B cell (primary cell): ENCODE measurements around the gene AMBRA1. TPM values are rescaled to one million over a fixed set of nuclear protein-coding genes. Genes with fewer than 3 reads are reported as not detected.

Source experiments
- ATAC-seq: fragments of 200-7000 bp; cut with Tn5 transposase; one replicate; pipeline ENCODE4 v1.10.0; 2021; ENCODE audit warnings: low read depth, mild to moderate bottlenecking, moderate number of reproducible peaks, moderate library complexity
- CTCF ChIA-PET: fragments of 350-600 bp; sonication (Branson Sonifier 250); formaldehyde crosslinking; loops from one replicate; lab custom pipeline; 2021; ENCODE audit warnings: antibody characterized with exemption, inconsistent platforms; lab: Charles Lee
- POLR2A ChIA-PET: fragments of 350-600 bp; sonication (Branson Sonifier 250); formaldehyde crosslinking; loops from one replicate; lab custom pipeline; 2021; ENCODE audit warnings: antibody characterized with exemption; lab: Charles Lee
- DNase-seq: peaks from one replicate; pipeline ENCODE4 v3.0.0; 2013
- H2AFZ ChIP-seq: 2 replicates; pipeline ENCODE4 v1.6.1; 2012; ENCODE audit warnings: mild to moderate bottlenecking, low read depth, low read length; ENCODE audit not compliant: insufficient read depth, poor library complexity, severe bottlenecking
- H3K27ac ChIP-seq, 2 donors: 1 replicate in 1 of 2; 2 replicates in 1 of 2; pipeline ENCODE4 v1.5.1; 2012 to 2013; ENCODE audit warnings: low read length in 2 of 2, mild to moderate bottlenecking in 2 of 2, moderate library complexity in 1 of 2
- H3K27me3 ChIP-seq, 4 experiments: fragments of 200-600 bp in 1 of 4; sonication (generic) in 1 of 4; replicated peaks in 1 of 4; 1 replicate in 2 of 4; 2 replicates in 2 of 4; pipeline versions ENCODE4 v1.6.1 to v1.7.0; 2013 to 2016; ENCODE audit warnings: low read length in 3 of 4, mild to moderate bottlenecking in 2 of 4, mixed read lengths in 1 of 4, moderate library complexity in 1 of 4; ENCODE audit not compliant: insufficient read depth in 4 of 4, control insufficient read depth in 3 of 4; ENCODE audit errors: control extremely low read depth in 1 of 4
- H3K36me3 ChIP-seq, 2 experiments: replicated peaks in 1 of 2; 1 replicate in 1 of 2; 2 replicates in 1 of 2; pipeline versions ENCODE4 v1.6.1 to v1.7.1; 2013; ENCODE audit warnings: low read length in 1 of 2; ENCODE audit not compliant: insufficient read depth in 2 of 2, control insufficient read depth in 1 of 2; ENCODE audit errors: control extremely low read depth in 1 of 2, extremely low read depth in 1 of 2
- H3K4me1 ChIP-seq, 2 donors: fragments of 200-600 bp in 1 of 2; sonication (generic) in 1 of 2; 1 replicate in 1 of 2; 2 replicates in 1 of 2; pipeline versions ENCODE4 v1.5.1 to v1.6.1; 2013 to 2017; ENCODE audit warnings: low read length in 2 of 2; ENCODE audit not compliant: control insufficient read depth in 2 of 2, insufficient read depth in 2 of 2
- H3K4me2 ChIP-seq: replicated peaks from 2 replicates; pipeline ENCODE3; 2012; ENCODE audit warnings: mild to moderate bottlenecking, low read depth, low read length; ENCODE audit not compliant: poor library complexity, severe bottlenecking
- H3K4me3 ChIP-seq, 5 experiments: fragments of 200-600 bp in 1 of 5; sonication (generic) in 1 of 5; 1 replicate in 3 of 5; 2 replicates in 2 of 5; pipeline versions ENCODE4 v1.5.1 to v1.7.0; 2011 to 2016; ENCODE audit warnings: low read length in 4 of 5, mild to moderate bottlenecking in 4 of 5, low read depth in 2 of 5, control low read depth in 1 of 5, moderate library complexity in 1 of 5; ENCODE audit not compliant: insufficient read depth in 1 of 5; ENCODE audit errors: control extremely low read depth in 1 of 5, extremely low read depth in 1 of 5
- H3K79me2 ChIP-seq: fragments of 200-600 bp; sonication (generic); one replicate; pipeline ENCODE4 v1.6.0; 2016; ENCODE audit warnings: low read length; ENCODE audit not compliant: control insufficient read depth, insufficient read depth
- H3K9ac ChIP-seq: fragments of 200-600 bp; sonication (generic); 2 replicates; pipeline ENCODE4 v1.6.1; 2017; ENCODE audit warnings: mild to moderate bottlenecking, low read length, moderate library complexity
- H3K9me3 ChIP-seq, 3 donors: one replicate each; pipeline versions ENCODE4 v1.6.1 to v1.7.1; 2013; ENCODE audit warnings: low read length in 2 of 3; ENCODE audit not compliant: control insufficient read depth in 2 of 3, insufficient read depth in 1 of 3; ENCODE audit errors: control extremely low read depth in 1 of 3
- H4K20me1 ChIP-seq: 2 replicates; pipeline ENCODE4 v1.6.0; 2012; ENCODE audit warnings: mild to moderate bottlenecking, low read length; ENCODE audit not compliant: insufficient read depth, control insufficient read depth, poor library complexity, severe bottlenecking
- H3K27ac Mint-ChIP-seq: one replicate; pipeline ENCODE4 v1.8.0; 2021; ENCODE audit warnings: mixed read lengths
- H3K27me3 Mint-ChIP-seq: one replicate; pipeline ENCODE4 v1.8.0; 2021; ENCODE audit warnings: mixed read lengths
- H3K4me1 Mint-ChIP-seq: one replicate; pipeline ENCODE4 v1.8.0; 2021; ENCODE audit warnings: mixed read lengths
- H3K4me3 Mint-ChIP-seq: one replicate; pipeline ENCODE4 v1.8.0; 2021; ENCODE audit warnings: mixed read lengths
- H3K9me3 Mint-ChIP-seq: one replicate; pipeline ENCODE4 v1.8.0; 2022; ENCODE audit warnings: mixed read lengths; ENCODE audit not compliant: insufficient read depth
- CTCF ChIP-seq: fragments of 200-600 bp; IDR thresholded peaks from one replicate; pipeline ENCODE4 v1.8.0; 2022; ENCODE audit warnings: antibody characterized with exemption, mild to moderate bottlenecking
- EZH2 ChIP-seq: IDR thresholded peaks from 2 replicates; pipeline ENCODE4 v1.6.1; 2012; ENCODE audit warnings: borderline replicate concordance, low read depth, mild to moderate bottlenecking, moderate library complexity, low read length; ENCODE audit not compliant: insufficient read depth, poor library complexity, severe bottlenecking
- WGBS: methylation state at CpG from one replicate; pipeline ENCODE4 v1.1.5; 2013; ENCODE audit warnings: missing lambda C conversion rate; ENCODE audit not compliant: insufficient coverage; 5-methylcytosine and 5-hydroxymethylcytosine counted together
- intact Hi-C: fragments of 100-400 bp; cut with micrococcal nuclease; formaldehyde crosslinking; loops from one replicate; pipeline ENCODE4 v1.10.0; 2022
- polyA plus RNA-seq: library from polyadenylated mRNA; depleted of rRNA; stranded (reverse); fragments of >200 nt; gene quantifications from 2 replicates; pipeline ENCODE4 v1.2.3, GENCODE V29; 2012
- total RNA-seq, 2 donors: library from RNA; stranded (reverse); fragments of 120-200 nt in 1 of 2; gene quantifications; 1 replicate in 1 of 2; 2 replicates in 1 of 2; pipeline versions ENCODE4 v1.2.3 to v1.2.4, GENCODE V29; 2013 to 2022

Gene AMBRA1
- total and polyA plus RNA-seq, 2 donors (not counting 1 experiment from before 2014, with no cell fraction given): 13.8 to 36.1 TPM

GRCh38 chr11:46617972-46618314 is 24.1 kb upstream of the AMBRA1 start:
- peak overlapping the region; percentile 100 for H3K27ac Mint-ChIP-seq
- Histone ChIP-seq H4K20me1 (peaks cover 24% of the 10 kb centered on the region), H3K27me3 (no peaks in the 10 kb centered on the region), H3K27ac (peak overlapping the region; percentile 99 to 100), H3K9me3 (no peaks in the 10 kb centered on the region), H2AFZ (peak overlapping the region; percentile 79), H3K4me2 (peak overlapping the region; percentile 88), H3K79me2 (peaks cover 52% of the 10 kb centered on the region), H3K36me3 (peaks cover 0 to 15% of the 10 kb centered on the region in 2 experiments), H3K4me3 (peak overlapping the region; percentile 84 to 100 (median 100)), H3K4me1 (peaks cover 17 to 22% of the 10 kb centered on the region in 2 donors), H3K9ac (peak overlapping the region; percentile 100)
- no peak for DNase-seq
- ChIA-PET POLR2A (interaction anchor here (0.6 to 1.5 kb wide), 4 partner anchors 24 to 803 kb away, joined by 3 to 10 read pairs (median 4); partner anchors contain the start of genes AMBRA1 and ARHGAP1), CTCF (interaction anchor here (0.7 to 2.4 kb wide), 12 partner anchors 13 to 653 kb away, joined by 3 to 20 read pairs (median 4); partner anchors contain the start of genes AMBRA1, ARHGAP1 and ZNF408)
- intact Hi-C loops: loop anchor here (1.0 to 5.0 kb wide), 6 partner anchors 24 to 701 kb away; partner anchors contain the start of genes AMBRA1, ARHGAP1, DGKZ and PEX16
- WGBS: 4% methylated on average over 3 of the region's 9 CpGs
- ATAC-seq: no peak
- H3K27me3 Mint-ChIP-seq: no peaks in the 10 kb centered on the region
- peaks cover 30% of the 10 kb centered on the region for H3K4me1 Mint-ChIP-seq
- no peak for TF ChIP-seq EZH2
- peak; percentile 45 for TF ChIP-seq CTCF
- no peaks in the 10 kb centered on the region for H3K9me3 Mint-ChIP-seq
- H3K4me3 Mint-ChIP-seq: peak overlapping the region; percentile 99
